ENCODE data around the gene ARHGAP28. TPM values are rescaled to one million over a fixed set of nuclear protein-coding genes. Genes with fewer than 3 reads are reported as not detected.

ARHGAP28 gene
- total RNA-seq, 2 donors from 2014 or later, result 16.3 to 16.5 TPM

DNA sequence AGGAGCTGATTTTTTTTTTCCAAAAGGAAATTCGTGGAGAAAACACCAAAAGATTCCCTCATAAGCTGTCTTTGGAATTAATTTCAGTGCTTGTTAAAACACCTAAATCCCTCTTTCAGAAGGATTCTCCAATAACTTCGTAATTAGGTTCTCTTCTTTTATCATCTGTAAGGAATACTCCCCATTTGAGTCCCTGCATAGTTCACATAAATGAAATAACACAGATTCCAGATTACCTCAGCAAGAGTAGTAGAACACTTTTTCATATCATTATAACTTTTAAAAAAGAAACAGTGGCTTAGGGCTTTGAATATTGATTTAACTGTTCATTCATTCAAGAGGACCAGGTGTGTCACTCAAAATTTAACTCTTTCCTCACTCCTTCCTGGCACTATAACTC lies 55.5 kb downstream of the ARHGAP28 start:
- Histone ChIP-seq H3K27me3 (no peaks in the 10 kb centered on the region), H3K4me1 (peaks cover 12% of the 10 kb centered on the region), H3K27ac (no peak overlapping the region), H3K4me3 (no peak overlapping the region), H3K36me3 (replicated peaks in 1 of 2; ENCODE audit: insufficient read depth in 1 of 2, low read depth in 2 of 2) (no peaks in the 10 kb centered on the region), H3K9me3 (no peaks in the 10 kb centered on the region)
- DNase-seq (no peak), ATAC-seq (no peak)
- intact Hi-C loops (cut with DNase I), result no loop called here
- no peak for TF ChIP-seq POLR2A (IDR thresholded peaks at IDR 0.05)
- TF ChIP-seq, protein P1, sequence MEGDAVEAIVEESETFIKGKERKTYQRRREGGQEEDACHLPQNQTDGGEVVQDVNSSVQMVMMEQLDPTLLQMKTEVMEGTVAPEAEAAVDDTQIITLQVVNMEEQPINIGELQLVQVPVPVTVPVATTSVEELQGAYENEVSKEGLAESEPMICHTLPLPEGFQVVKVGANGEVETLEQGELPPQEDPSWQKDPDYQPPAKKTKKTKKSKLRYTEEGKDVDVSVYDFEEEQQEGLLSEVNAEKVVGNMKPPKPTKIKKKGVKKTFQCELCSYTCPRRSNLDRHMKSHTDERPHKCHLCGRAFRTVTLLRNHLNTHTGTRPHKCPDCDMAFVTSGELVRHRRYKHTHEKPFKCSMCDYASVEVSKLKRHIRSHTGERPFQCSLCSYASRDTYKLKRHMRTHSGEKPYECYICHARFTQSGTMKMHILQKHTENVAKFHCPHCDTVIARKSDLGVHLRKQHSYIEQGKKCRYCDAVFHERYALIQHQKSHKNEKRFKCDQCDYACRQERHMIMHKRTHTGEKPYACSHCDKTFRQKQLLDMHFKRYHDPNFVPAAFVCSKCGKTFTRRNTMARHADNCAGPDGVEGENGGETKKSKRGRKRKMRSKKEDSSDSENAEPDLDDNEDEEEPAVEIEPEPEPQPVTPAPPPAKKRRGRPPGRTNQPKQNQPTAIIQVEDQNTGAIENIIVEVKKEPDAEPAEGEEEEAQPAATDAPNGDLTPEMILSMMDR (IDR thresholded peaks at IDR 0.05), result no peak
- WGBS, 2 donors, result 46 to 53% methylated on average over 2 of the region's 2 CpGs

DNA sequence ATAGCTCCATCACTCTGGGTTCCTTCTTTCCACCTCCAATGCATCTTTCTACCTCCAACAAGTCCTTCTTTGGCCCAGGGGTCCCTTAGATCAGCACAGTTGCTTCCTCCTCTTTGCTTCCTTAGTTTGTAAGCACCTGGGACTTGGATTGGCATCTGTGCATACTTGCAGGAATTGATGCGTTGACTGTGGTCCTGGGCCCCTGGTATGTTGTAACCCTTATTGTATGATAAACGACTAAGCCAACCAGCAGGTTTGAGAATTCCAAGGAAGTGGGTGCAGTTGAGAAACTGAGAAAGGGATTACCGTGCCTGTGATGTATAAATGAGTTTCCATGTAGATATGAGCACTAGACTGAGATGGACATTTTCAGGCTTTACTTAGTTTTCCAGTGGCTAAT lies 55.9 kb downstream of the ARHGAP28 start:
- DNase-seq, result no peak
- Histone ChIP-seq H3K9me3 (no peaks in the 10 kb centered on the region), H3K36me3 (replicated peaks in 1 of 2; ENCODE audit: insufficient read depth in 1 of 2, low read depth in 2 of 2) (no peaks in the 10 kb centered on the region), H3K4me3 (no peak overlapping the region), H3K27me3 (no peaks in the 10 kb centered on the region), H3K27ac (no peak overlapping the region), H3K4me1 (peaks cover 12% of the 10 kb centered on the region)
- no peak for ATAC-seq
- whole genome bisulfite sequencing, 2 donors, result 78 to 85% methylated on average over 3 of the region's 3 CpGs
- no peak for TF ChIP-seq POLR2A (IDR thresholded peaks at IDR 0.05)
- TF ChIP-seq, protein P1 (IDR thresholded peaks at IDR 0.05), result no peak
- intact Hi-C loops (cut with DNase I), result no loop called here

DNA sequence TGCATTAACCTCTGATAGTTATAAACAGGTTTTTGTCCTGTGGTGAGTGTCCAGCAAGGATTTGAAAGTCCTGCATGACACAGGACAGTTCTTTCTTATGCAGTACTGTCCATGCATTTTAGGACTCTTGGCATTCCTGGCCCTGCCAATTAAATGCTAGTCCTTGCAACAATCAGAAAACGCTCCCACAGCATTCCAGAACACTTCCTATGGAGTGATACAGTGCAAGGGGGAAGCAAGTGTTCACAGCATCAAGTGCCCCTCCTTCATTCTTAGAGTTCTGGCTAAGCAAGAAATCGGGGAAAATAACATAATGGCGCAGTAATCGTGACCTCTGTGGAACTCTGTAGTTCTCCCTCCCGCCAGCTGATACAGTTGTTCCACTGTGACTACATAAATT lies 62.9 kb downstream of the ARHGAP28 start:
- Histone ChIP-seq H3K36me3 (replicated peaks in 1 of 2; ENCODE audit: insufficient read depth in 1 of 2, low read depth in 2 of 2) (no peaks in the 10 kb centered on the region), H3K4me3 (no peak overlapping the region), H3K9me3 (no peaks in the 10 kb centered on the region), H3K27me3 (no peaks in the 10 kb centered on the region), H3K4me1 (no peaks in the 10 kb centered on the region), H3K27ac (no peak overlapping the region)
- WGBS, 2 donors, result 84 to 91% methylated on average over 5 of the region's 5 CpGs
- ATAC-seq (no peak), DNase-seq (no peak)
- intact Hi-C loops (cut with DNase I), result no loop called here
- TF ChIP-seq, protein P1 (IDR thresholded peaks at IDR 0.05), result no peak
- TF ChIP-seq POLR2A (IDR thresholded peaks at IDR 0.05), result no peak

DNA sequence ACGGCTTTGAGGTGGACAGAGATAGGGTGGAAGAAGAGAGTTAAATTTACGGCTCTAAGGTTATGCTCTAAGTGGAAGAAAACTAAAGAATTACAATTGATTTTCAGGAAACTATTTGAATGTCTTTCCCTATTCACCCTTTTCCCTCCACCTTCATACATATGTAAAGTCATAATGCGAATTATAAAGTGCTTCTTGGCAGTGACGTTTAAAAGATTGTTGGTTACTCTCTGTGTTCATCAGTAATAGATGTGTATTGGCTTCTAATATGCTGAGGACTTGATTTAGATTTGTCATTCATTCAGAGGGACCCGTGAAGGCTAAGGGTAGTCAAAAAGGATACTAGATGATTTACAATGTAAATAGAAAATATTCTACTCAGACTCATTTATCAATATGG lies 63.9 kb downstream of the ARHGAP28 start:
- Histone ChIP-seq H3K4me1 (no peaks in the 10 kb centered on the region), H3K27ac (no peak overlapping the region), H3K9me3 (no peaks in the 10 kb centered on the region), H3K4me3 (no peak overlapping the region), H3K27me3 (no peaks in the 10 kb centered on the region), H3K36me3 (replicated peaks in 1 of 2; ENCODE audit: insufficient read depth in 1 of 2, low read depth in 2 of 2) (no peaks in the 10 kb centered on the region)
- ATAC-seq (no peak), DNase-seq (no peak)
- TF ChIP-seq, protein P1 (IDR thresholded peaks at IDR 0.05), result no peak
- no peak for TF ChIP-seq POLR2A (IDR thresholded peaks at IDR 0.05)
- intact Hi-C loops (cut with DNase I), result no loop called here
- WGBS, 2 donors, result 88 to 91% methylated on average over 5 of the region's 5 CpGs

DNA sequence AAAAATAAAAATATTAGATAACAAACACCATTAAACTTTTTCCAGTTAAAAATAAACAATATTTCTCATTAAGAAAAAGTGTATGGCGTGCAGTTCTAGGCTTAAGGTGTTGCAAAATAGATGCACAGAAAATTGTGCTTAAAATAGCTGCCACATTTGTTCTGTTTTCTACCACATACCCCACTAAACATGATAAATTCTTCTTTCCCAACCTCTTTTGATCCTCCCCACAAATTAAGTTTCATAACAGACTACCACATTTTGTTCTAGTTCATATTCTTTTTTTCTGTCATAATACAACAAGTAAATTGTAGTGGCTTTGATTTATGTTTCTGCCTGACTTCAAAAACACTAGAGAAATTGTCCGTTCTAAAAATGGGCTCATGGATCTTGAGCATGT lies 64.5 kb downstream of the ARHGAP28 start:
- no peaks in the 10 kb centered on the region for H3K9me3 ChIP-seq
- H3K27me3 ChIP-seq, result no peaks in the 10 kb centered on the region
- no peak for ATAC-seq
- no peak for TF ChIP-seq POLR2A (IDR thresholded peaks at IDR 0.05)
- TF ChIP-seq, protein P1 (IDR thresholded peaks at IDR 0.05), result no peak
- no peak overlapping the region for H3K4me3 ChIP-seq
- H3K4me1 ChIP-seq, result no peaks in the 10 kb centered on the region
- no peak overlapping the region for H3K27ac ChIP-seq
- no peaks in the 10 kb centered on the region for H3K36me3 ChIP-seq (replicated peaks in 1 of 2; ENCODE audit: insufficient read depth in 1 of 2, low read depth in 2 of 2)
- whole genome bisulfite sequencing, 2 donors, result 88 to 94% methylated on average over 2 of the region's 2 CpGs
- intact Hi-C loops (cut with DNase I), result no loop called here
- DNase-seq, result no peak

Measured in body of pancreas (tissue), 4 donors.